Measurements from ENCODE around the gene PRKACA.

GRCh38 chr19:14165990-14166830, 48.6 kb upstream of the PRKACA start:
- no peak for TF ChIP-seq CTCF (IDR thresholded peaks at IDR 0.05)
- no peak for TF ChIP-seq EZH2phosphoT487 (IDR thresholded peaks at IDR 0.05)
- no peak for TF ChIP-seq EZH2 (IDR thresholded peaks at IDR 0.05)
